Embryonic facial prominence (tissue), 1 donor: ENCODE results near the gene PAK6.

Source experiments
- DNase-seq: peaks from one replicate; pipeline ENCODE4 v3.0.0-alpha.2; 2016; ENCODE audit errors: extremely low spot score

The PAK6 gene

DNA sequence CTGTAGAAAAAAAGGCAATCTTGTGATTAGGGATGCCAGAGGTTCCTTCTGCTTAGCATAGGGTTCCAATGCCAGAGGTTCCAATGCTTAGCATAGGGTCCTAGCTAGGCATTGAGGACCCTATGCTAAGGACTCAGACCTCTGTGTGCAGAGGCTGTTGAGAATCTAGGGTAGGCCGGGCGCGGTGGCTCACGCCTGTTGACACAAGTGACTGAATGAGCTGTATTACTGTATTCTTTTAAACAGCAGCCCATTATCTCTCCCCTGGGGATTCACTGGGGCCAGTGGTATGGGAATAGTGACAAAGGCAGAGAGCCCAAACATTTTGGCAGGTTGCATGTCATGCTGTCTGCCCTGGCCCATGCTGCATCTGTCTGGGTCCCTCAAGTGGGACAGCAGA lies 16.2 kb downstream of the PAK6 start:
- DNase-seq = no peak

DNA sequence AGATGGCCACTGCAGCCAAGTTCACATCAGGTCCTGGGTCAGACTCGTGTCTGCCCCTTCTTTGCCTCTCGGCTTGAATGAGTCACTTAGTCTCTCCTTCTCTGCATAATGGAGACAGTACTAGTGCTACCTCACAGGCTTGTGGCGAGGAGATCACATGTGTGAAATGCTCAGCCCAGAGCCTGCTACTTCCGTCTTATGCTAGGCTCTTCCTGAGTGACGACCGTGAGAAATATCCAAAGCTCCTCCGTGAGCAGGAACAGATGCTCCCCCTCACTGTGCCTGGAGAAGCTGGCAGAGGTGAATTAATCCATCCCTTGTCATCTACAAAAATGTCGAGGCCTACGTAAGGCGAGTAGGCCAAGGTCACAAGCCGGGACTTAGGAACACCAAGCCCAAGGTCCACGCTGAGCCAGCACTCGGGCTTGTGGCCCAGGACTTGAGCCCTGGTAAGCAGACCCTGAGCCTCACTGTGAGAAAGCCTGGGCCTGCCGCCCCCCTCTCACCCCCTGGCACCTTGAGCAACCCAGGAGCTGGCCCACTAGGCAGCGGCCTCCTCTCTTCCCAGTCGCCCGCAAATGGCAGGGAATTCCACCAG lies 17.9 kb downstream of the PAK6 start:
- DNase-seq = no peak

DNA sequence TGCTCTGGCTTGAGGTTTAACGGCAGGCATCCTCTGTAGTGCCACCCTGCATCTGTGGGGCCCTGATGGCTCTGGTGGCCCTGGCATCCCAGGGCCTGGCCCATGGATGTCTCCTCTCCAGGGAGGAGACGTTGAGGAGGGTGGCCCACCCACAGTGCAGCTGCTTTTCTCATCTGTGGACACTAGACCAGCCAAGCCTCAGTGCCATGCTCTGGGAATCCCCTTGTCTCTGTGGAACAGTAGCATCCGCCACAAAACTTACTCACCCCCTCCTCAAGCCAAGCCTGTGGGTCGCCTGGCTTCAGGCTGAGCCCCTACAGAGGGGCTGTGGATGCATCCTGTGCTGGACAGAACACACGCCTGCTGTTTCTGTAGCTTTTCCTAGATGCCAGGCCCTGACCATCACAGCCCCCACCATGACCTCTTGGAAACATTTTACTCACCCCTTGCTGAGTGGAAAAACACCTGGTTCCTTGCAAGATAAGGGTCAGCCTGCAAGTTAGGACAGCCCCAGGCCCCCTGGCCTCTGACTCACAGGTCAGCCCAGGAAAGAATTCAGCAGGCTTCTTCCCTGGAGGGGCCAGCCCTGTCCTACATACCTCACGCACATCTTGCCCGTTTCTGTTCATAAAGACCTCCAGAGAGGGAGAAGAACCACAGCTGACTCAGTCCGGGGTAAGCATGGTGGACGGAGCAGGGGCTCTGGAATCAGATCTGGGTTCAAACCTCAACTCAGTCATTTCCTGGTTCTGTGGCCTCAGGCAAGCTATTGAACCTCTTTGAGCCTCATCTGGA lies 19.0 kb downstream of the PAK6 start:
- DNase-seq = no peak

DNA sequence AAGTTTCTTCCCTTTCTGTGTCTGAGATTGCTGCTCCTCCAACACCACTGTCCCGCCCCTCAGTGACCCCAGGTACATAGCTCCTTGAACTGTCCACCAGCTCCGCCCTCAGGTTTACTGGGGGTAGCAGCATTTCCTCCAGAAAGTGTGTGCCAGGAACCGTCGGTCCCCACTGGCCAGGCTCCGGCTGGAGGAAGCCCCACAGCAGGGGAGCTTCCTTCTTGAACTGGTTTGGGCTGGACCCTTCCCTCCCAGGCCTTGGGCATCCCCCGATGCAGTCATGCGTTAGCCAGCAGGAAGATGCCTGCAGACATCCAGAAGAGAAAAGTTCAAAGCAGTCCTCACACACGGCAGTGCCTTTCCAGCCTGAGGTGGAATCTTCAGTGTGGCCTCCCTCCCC lies 19.7 kb downstream of the PAK6 start:
- DNase-seq = no peak

DNA sequence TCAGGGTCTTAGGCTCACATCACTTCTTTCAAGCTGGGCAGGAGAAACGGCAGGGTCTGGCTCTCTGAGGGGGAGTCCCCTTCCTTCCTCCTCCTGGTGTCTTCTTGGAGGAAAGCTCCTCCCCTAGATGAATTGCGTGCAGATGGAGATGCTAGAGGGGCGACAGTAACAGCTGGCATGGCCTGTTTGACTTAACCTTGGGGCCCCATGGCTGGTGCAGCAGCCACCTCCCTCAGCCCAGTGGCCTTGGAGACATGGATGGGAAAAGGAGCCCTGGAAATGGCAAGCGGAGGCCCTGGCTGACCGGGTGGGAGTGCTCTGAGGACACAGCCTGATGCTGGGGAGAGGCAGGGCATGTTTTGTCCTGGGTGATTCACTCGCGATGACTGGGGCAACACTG lies 20.2 kb downstream of the PAK6 start:
- no peak for DNase-seq

DNA sequence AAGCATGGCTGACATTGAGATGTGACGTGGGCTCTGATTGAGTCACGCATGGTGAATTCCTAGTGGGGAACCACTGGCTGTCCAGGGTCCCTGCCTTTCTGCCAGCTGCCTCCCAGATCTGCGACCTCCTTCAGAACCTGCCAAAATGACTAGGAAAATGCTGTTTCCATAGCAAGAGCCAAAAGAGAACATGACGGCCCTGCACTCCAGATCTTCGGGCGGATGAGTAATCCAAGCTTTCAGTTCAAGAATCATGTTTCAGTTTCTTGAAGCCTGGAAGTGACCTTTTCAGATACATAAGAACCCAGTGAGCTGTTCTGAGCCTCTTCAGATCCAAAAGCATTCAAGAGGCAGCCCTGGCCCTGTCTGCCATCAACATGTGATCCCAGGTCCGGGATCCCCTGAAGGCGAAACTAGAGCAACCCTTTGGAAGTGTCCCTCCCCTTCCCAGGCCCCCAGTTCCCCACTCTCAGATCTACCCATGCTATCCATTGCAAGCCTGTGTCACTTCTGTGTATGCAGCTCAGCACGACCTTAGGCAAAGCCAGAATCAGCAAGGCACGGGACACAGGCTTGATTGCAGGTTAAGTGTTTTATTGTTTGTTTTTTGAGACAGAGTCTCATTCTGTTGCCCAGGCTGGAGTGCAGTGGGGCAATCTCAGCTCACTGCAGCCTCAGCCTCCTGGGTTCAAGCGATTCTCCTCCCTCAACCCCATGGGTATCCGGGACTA lies 24.3 kb downstream of the PAK6 start:
- DNase-seq = no peak

DNA sequence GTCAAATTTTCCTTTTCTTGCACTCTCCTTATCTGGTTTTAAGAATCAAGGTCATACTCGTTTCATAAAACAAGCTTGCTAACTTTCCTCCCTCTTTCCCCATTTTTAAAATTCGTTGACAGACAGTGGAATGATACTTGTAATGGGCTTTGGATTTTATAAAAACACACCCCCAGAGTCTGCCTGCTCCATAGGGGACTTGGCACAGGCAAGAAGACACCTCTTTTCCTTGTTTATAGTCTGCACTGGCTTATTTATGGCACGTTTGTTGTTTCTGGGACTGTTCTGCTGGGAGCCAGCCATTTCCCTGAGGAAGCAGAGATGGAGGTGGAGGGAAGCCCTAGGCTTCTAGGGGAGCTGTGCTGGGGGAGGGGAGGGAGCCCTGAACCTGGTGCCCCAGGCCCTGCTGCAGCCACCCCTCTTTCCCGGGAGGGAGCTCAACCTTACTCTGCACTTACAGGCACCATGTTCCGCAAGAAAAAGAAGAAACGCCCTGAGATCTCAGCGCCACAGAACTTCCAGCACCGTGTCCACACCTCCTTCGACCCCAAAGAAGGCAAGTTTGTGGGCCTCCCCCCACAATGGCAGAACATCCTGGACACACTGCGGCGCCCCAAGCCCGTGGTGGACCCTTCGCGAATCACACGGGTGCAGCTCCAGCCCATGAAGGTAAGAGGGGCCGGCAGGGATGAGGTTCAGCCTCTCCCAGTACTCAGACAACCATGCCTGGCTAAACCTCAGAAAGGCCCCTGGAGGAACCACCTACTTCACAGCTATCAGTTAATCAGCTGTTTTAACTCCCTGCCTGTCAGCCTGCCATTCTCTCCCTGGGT lies 25.7 kb downstream of the PAK6 start:
- DNase-seq = no peak

DNA sequence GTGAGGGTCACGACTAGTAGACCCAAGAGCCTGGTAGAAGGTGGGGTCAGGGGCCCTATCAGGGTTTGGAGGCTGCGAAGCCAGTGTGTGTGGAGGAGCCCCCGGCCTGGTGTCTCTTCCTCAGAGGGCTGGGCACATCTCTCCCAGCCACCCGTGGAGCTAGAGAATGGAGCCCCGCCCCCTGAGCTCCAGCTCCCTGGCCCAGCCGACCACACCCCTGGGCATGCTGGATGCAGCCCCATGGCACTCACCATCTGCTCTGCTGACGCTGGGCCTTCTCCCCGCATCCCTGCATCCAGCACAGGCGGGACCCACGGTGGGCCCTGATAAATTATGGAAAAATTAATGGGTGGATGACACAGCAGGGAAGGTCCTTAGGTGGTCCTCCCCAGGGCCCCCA lies 26.5 kb downstream of the PAK6 start:
- DNase-seq = no peak

DNA sequence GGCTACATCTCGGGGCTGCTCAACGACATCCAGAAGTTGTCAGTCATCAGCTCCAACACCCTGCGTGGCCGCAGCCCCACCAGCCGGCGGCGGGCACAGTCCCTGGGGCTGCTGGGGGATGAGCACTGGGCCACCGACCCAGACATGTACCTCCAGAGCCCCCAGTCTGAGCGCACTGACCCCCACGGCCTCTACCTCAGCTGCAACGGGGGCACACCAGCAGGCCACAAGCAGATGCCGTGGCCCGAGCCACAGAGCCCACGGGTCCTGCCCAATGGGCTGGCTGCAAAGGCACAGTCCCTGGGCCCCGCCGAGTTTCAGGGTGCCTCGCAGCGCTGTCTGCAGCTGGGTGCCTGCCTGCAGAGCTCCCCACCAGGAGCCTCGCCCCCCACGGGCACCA lies 27.0 kb downstream of the PAK6 start:
- DNase-seq = no peak

DNA sequence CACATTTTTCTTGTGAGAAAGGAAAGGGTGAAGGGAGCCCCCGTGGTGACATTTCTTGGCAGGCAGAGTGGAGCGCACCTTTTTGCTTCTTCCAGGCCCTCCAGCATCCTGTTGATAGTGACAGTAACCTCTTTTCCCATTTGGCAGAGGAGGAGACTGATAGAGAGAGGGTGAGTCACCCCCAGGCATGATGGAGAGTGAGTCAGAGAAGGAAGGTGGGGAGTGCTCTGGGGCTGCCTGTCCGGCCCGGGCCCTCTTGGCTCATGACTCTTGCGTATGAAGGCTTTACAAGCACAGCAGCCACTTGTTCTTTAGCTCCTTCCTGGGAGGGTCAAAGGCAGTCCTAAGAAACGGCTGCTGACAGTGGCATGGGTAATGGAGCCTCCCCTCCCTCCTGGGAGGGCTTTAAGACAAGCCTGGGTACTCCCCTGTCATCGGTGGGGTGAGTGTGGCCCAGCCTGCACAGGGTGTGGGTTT lies 28.0 kb downstream of the PAK6 start:
- DNase-seq = no peak

DNA sequence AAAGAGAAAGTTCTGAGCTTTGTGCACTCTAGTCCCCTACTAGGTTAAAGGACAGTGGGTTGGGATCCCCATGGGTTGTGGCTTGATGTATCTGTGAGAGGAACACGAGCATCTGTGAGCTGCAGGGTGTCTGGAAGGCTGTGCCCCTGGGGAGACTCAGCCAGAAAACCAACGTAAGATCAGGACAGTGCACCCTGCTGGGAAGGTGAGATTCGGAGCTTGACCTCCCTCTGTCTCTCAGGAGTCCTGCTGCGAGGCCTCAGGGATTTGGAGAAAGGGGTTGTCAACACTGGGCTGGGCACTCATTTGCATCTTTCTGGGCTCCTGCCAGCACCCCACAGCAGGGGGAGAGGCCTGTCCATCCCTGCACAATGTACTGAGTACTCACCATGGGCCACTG lies 28.8 kb downstream of the PAK6 start:
- no peak for DNase-seq

DNA sequence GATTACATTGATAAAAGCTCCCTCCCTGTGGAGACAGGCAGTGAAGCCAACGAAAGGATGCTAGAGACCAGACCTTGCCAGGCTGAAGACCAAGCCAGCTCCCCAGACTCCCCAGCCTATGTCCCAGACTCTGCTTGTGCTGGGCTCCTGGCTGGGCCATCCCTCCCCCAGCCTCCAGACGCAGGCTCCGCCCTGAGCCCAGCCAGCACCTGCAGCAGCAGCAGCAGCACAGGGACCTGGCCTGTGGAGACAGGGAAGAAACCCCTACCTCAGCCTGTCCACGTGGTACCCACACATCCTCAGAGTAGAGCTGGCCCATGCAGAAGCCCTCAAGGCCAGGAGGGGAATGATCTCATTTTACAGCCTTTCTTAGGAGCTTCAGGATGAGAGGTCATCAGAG lies 30.7 kb downstream of the PAK6 start:
- no peak for DNase-seq

DNA sequence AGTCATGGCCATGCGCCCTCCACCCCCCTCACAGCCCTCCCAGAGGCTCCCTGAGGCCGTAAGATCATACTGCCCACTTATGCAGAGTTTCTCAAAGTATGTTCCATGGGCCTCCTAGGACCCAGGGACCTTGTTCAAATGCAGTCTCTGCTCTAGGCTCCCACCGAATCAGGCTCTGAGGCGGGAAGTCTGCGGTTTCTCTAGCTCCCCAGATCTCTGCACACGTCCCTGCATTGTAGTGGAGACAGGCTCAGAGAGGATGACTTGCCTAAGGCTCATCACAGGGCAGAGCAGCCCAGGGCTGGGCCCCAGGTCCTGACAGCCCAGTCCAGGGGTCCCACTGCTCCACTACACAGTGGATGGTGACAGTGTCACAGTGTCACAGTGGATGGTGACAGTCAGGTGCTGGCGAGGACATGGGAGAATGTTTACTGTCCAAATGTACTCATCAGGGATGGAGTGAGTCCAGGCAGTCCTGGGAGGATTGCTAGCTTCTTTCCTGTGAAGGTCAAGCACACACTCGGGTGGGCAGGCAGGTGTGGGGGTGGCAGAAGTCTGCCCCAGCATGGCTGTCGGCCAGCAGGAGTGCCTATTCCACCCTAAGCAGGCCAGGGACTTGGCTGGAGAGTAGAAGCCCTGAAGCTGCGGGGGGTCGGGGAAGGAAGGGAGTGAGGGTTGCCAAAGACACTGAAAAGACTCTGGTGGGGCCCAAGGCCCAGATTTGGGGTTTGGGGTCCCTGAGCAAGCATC lies 31.6 kb downstream of the PAK6 start:
- DNase-seq = no peak

DNA sequence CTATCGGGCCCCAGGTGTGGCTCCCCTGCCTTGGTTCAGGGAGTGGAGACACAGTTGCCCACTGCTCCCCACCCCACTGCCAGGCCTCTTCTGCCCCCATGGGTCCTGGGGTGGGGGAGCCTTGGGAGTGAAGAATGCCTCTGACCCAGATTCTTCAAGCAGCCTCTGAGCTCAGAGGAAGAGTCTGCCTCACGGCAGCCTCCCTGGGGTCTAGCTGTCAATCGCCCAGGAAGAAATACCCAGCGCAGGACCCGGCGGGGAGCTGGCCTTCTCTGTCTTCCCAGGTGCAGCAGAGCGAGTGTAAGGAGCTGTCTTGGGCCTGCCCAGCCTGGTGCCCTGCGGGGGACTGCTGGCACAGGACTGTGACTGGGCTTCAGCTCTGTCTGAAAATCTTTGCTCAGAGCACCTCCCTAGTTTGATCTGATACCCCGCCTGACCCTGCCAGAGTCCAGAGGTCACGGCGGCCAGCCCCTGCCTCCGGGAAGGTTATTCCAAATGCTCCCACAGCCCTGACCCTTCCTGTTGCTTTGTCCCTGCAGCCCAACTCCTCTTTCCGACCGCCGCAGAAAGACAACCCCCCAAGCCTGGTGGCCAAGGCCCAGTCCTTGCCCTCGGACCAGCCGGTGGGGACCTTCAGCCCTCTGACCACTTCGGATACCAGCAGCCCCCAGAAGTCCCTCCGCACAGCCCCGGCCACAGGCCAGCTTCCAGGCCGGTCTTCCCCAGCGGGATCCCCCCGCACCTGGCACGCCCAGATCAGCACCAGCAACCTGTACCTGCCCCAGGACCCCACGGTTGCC lies 33.0 kb downstream of the PAK6 start:
- no peak for DNase-seq

DNA sequence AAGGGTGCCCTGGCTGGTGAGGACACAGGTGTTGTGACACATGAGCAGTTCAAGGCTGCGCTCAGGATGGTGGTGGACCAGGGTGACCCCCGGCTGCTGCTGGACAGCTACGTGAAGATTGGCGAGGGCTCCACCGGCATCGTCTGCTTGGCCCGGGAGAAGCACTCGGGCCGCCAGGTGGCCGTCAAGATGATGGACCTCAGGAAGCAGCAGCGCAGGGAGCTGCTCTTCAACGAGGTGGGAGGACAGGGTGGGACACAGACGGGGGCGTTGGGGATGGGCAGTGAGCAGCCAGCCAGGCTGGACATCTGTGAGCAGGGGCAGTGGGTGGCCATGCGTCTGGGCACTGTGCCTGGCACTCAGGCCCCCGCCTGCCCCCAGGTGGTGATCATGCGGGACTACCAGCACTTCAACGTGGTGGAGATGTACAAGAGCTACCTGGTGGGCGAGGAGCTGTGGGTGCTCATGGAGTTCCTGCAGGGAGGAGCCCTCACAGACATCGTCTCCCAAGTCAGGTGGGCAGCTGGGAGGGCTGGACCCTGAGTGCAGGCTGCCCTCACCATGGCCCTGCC lies 33.7 kb downstream of the PAK6 start:
- no peak for DNase-seq

DNA sequence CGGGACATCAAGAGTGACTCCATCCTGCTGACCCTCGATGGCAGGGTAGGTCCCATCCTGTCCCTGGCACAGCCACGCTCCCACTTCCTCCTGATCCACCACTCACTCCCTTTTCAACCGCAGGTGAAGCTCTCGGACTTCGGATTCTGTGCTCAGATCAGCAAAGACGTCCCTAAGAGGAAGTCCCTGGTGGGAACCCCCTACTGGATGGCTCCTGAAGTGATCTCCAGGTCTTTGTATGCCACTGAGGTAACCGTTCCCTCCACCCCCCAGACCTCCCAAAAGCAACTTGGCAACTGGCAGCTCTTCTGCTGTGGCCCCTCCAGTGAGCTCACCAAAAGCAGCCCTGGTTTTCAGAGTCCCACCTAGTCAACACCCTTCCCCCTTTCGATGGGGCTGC lies 34.6 kb downstream of the PAK6 start:
- DNase-seq = no peak

DNA sequence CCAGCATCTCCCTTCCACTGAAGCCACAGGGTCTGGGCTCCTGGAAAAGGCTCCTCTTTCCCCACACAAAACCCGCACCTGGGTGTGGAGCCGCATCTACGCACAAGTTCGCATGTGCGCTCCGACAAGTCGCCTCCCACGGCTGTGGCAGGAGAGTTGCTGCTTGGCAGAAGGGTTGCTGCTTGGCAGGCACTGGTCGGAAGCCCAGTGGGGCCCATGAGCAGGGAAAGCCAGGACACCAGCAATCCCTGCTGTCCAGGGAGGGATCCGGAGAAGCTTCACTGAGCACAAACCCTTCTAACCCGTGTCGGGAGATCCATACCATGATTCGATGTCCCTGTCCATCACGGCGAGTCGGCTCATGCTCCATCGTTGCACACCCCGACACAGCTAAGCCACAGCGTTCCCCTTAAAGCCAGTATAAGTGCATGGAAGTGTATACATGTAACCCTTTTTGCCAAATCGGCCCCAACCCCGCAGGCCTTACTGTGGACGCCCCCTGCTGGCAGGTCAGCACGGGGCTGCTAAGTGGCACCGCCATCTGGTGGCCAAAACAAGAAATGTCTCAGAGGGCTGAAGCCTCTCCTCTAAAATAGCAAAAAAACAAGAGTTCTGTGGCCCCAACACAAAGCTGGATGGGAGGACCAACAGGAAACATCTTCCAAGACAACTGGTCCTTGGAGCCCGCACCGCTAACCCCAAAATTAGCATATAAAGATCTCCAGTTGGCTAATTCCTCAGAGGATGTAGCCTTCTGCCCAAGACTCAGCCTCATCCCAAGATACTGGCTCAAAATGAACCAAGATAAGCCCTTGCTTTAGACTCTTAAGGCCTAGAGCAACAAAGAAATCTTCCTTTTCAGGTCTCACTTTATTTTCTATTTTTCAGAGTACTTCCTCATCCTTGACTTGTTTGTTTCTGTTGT lies 35.7 kb downstream of the PAK6 start:
- no peak for DNase-seq

DNA sequence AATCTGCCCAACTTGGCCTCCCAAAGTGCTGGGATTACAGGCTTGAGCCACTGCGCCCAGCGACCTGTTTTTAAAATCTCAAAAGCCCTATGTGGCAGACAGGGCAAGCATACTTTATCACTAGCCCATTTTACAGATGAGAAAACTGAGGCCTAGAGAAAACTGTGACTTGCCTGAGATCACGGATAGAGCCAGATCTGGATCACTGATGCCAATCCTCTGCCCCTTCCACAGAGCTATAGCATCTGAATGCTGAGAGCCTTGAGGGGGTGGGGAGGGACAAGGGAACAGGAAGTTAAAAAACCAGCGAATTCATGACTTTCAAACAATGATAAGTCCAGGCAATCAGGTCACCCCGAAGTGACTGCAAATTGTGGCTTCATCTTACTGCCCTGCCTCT lies 36.7 kb downstream of the PAK6 start:
- DNase-seq = no peak

DNA sequence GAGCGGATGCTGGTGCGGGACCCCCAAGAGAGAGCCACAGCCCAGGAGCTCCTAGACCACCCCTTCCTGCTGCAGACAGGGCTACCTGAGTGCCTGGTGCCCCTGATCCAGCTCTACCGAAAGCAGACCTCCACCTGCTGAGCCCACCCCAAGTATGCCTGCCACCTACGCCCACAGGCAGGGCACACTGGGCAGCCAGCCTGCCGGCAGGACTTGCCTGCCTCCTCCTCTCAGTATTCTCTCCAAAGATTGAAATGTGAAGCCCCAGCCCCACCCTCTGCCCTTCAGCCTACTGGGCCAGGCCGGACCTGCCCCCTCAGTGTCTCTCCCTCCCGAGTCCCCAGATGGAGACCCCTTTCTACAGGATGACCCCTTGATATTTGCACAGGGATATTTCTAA lies 37.1 kb downstream of the PAK6 start:
- no peak for DNase-seq
